ENCODE results near the gene SLC10A3. TPM values are rescaled to one million over a fixed set of nuclear protein-coding genes. Genes with fewer than 3 reads are reported as not detected.

Gene SLC10A3
- total RNA-seq, 1 donor from 2014 or later = 10.4 TPM

- no peak for DNase-seq (ENCODE audit: low spot score)
Observed at GRCh38 chrX:154465601-154466000, 24.8 kb downstream of the SLC10A3 start.

GRCh38 chrX:154464806-154465365 is 25.5 kb downstream of the SLC10A3 start:
- DNase-seq (ENCODE audit: low spot score) = no peak

GRCh38 chrX:154463611-154464220 is 26.7 kb downstream of the SLC10A3 start:
- DNase-seq (ENCODE audit: low spot score) = no peak

- DNase-seq (ENCODE audit: low spot score) = no peak
Observed at GRCh38 chrX:154462396-154462795, 28.0 kb downstream of the SLC10A3 start.

GRCh38 chrX:154460326-154460725 is 30.1 kb downstream of the SLC10A3 start:
- DNase-seq (ENCODE audit: low spot score) = no peak

- DNase-seq (ENCODE audit: low spot score) = peak; percentile 5
Observed at GRCh38 chrX:154459832-154460231, 30.6 kb downstream of the SLC10A3 start.

- DNase-seq (ENCODE audit: low spot score) = peak; percentile 14
Observed at GRCh38 chrX:154458954-154459778, 31.3 kb downstream of the SLC10A3 start.

- DNase-seq (ENCODE audit: low spot score) = peak; percentile 17
Observed at GRCh38 chrX:154458116-154458953, 32.1 kb downstream of the SLC10A3 start, which contains the start of gene PLXNA3. PLXNA3 (plus strand) TSS chrX:154458281; CDS start chrX:154460184, 1,903 bp downstream.

GRCh38 chrX:154457491-154458115 is 32.8 kb downstream of the SLC10A3 start:
- DNase-seq (ENCODE audit: low spot score) = peak; percentile 9

- no peak for DNase-seq (ENCODE audit: low spot score)
Observed at GRCh38 chrX:154452823-154453222, 37.6 kb downstream of the SLC10A3 start.

- DNase-seq (ENCODE audit: low spot score) = no peak
Observed at GRCh38 chrX:154450312-154450711, 40.1 kb downstream of the SLC10A3 start.

- DNase-seq (ENCODE audit: low spot score) = no peak
Observed at GRCh38 chrX:154449618-154450017, 40.8 kb downstream of the SLC10A3 start.

GRCh38 chrX:154448484-154448883 is 41.9 kb downstream of the SLC10A3 start:
- no peak for DNase-seq (ENCODE audit: low spot score)

- DNase-seq (ENCODE audit: low spot score) = no peak
Observed at GRCh38 chrX:154446430-154446829, 44.0 kb downstream of the SLC10A3 start.

- no peak for DNase-seq (ENCODE audit: low spot score)
Observed at GRCh38 chrX:154445776-154446175, 44.7 kb downstream of the SLC10A3 start.

- no peak for DNase-seq (ENCODE audit: low spot score)
Observed at GRCh38 chrX:154444755-154445246, 45.6 kb downstream of the SLC10A3 start.

- DNase-seq (ENCODE audit: low spot score) = peak; percentile 65
Observed at GRCh38 chrX:154443992-154444754, 46.3 kb downstream of the SLC10A3 start, which contains the start of gene FAM50A. FAM50A (plus strand) TSS chrX:154444141; CDS start chrX:154444236, 95 bp downstream.

- no peak for DNase-seq (ENCODE audit: low spot score)
Observed at GRCh38 chrX:154443479-154443910, 46.9 kb downstream of the SLC10A3 start.

- no peak for DNase-seq (ENCODE audit: low spot score)
Observed at GRCh38 chrX:154441984-154442707, 48.3 kb downstream of the SLC10A3 start.

Data from umbilical cord (tissue), 2 donors.